WTC11 (cell line): ENCODE measurements around the gene TFF2. TPM values are rescaled to one million over a fixed set of nuclear protein-coding genes. Genes with fewer than 3 reads are reported as not detected.

ENCODE experiments used
- ATAC-seq: fragments of 200-7000 bp; cut with Tn5 transposase; 2 replicates; pipeline ENCODE4 v1.10.0; 2021; ENCODE audit warnings: mild to moderate bottlenecking, moderate library complexity
- CTCF ChIA-PET: fragments of 300-600 bp; sonication (Branson Sonifier 250); formaldehyde crosslinking; loops from one replicate; lab custom pipeline; 2021; ENCODE audit warnings: antibody characterized with exemption; lab: Charles Lee
- POLR2A ChIA-PET: fragments of 350-600 bp; sonication (Branson Sonifier 250); formaldehyde crosslinking; loops from one replicate; lab custom pipeline; 2021; ENCODE audit warnings: antibody characterized with exemption; lab: Charles Lee
- DNase-seq: peaks from one replicate; pipeline ENCODE4 v3.0.0; 2021; ENCODE audit warnings: low spot score
- H3K27ac Mint-ChIP-seq: 2 replicates; pipeline ENCODE4 v1.8.0; 2021; ENCODE audit warnings: mixed read lengths
- H3K27me3 Mint-ChIP-seq: 2 replicates; pipeline ENCODE4 v1.8.0; 2021; ENCODE audit warnings: low read depth, mild to moderate bottlenecking, moderate library complexity, mixed read lengths
- H3K36me3 Mint-ChIP-seq: 2 replicates; pipeline ENCODE4 v1.8.0; 2021; ENCODE audit warnings: mixed read lengths
- H3K4me1 Mint-ChIP-seq: 2 replicates; pipeline ENCODE4 v1.8.0; 2022; ENCODE audit warnings: mixed read lengths
- H3K4me3 Mint-ChIP-seq: 2 replicates; pipeline ENCODE4 v1.8.0; 2021; ENCODE audit warnings: mild to moderate bottlenecking, moderate library complexity, mixed read lengths
- H3K9me3 Mint-ChIP-seq: 2 replicates; pipeline ENCODE4 v1.8.0; 2021; ENCODE audit warnings: mixed read lengths
- CREM ChIP-seq: sonication (generic); formaldehyde crosslinking; IDR thresholded peaks from 2 replicates; pipeline ENCODE4 v1.8.1; 2022; ENCODE audit warnings: mild to moderate bottlenecking, missing genetic modification reagents, moderate library complexity
- E2F5 ChIP-seq: sonication (generic); formaldehyde crosslinking; IDR thresholded peaks from 2 replicates; pipeline ENCODE4 v1.8.1; 2022; ENCODE audit warnings: mild to moderate bottlenecking, moderate library complexity, missing genetic modification reagents
- ERG ChIP-seq: fragments of 250-450 bp; sonication (Bioruptor Pico); IDR thresholded peaks from 2 replicates; pipeline ENCODE4 v1.8.0; 2021; ENCODE audit warnings: mild to moderate bottlenecking
- ETV6 ChIP-seq: sonication (generic); formaldehyde crosslinking; IDR thresholded peaks from 2 replicates; pipeline ENCODE4 v1.8.1; 2022; ENCODE audit warnings: mild to moderate bottlenecking, missing genetic modification reagents
- FOXJ3 ChIP-seq: sonication (generic); formaldehyde crosslinking; IDR thresholded peaks from 2 replicates; pipeline ENCODE4 v1.9.0; 2021; ENCODE audit warnings: missing genetic modification reagents, mild to moderate bottlenecking, borderline replicate concordance
- FOXP1 ChIP-seq: sonication (generic); formaldehyde crosslinking; IDR thresholded peaks from 2 replicates; pipeline ENCODE4 v1.8.0; 2022; ENCODE audit warnings: missing genetic modification reagents, mild to moderate bottlenecking, moderate library complexity, borderline replicate concordance
- GABPB1 ChIP-seq: sonication (generic); formaldehyde crosslinking; IDR thresholded peaks from 2 replicates; pipeline ENCODE4 v1.8.1; 2023; ENCODE audit warnings: mild to moderate bottlenecking, missing genetic modification reagents
- IRF2 ChIP-seq: sonication (generic); formaldehyde crosslinking; IDR thresholded peaks from 2 replicates; pipeline ENCODE4 v1.8.0; 2022; ENCODE audit warnings: low read depth, missing genetic modification reagents, borderline replicate concordance
- MXD4 ChIP-seq: fragments of 250-450 bp; sonication (Bioruptor Pico); IDR thresholded peaks from 2 replicates; pipeline ENCODE4 v1.8.0; 2021; ENCODE audit warnings: mild to moderate bottlenecking, moderate library complexity, borderline replicate concordance
- NFATC4 ChIP-seq: fragments of 250-450 bp; sonication (Bioruptor Pico); IDR thresholded peaks from 2 replicates; pipeline ENCODE4 v1.9.0; 2021; ENCODE audit warnings: mild to moderate bottlenecking
- OVOL2 ChIP-seq: fragments of 250-450 bp; sonication (Bioruptor Pico); IDR thresholded peaks from 2 replicates; pipeline ENCODE4 v1.9.0; 2021; ENCODE audit warnings: mild to moderate bottlenecking, borderline replicate concordance
- PRRX2 ChIP-seq: fragments of 250-450 bp; sonication (Bioruptor Pico); IDR thresholded peaks from 2 replicates; pipeline ENCODE4 v1.8.0; 2021; ENCODE audit warnings: mild to moderate bottlenecking
- RELA ChIP-seq: sonication (generic); formaldehyde crosslinking; IDR thresholded peaks from 2 replicates; pipeline ENCODE4 v1.8.1; 2022; ENCODE audit warnings: missing genetic modification reagents, mild to moderate bottlenecking, borderline replicate concordance
- RORB ChIP-seq: fragments of 250-450 bp; sonication (Bioruptor Pico); IDR thresholded peaks from 2 replicates; pipeline ENCODE4 v1.9.0; 2021; ENCODE audit warnings: mild to moderate bottlenecking
- SMAD4 ChIP-seq: sonication (generic); formaldehyde crosslinking; IDR thresholded peaks from 2 replicates; pipeline ENCODE4 v1.8.0; 2022; ENCODE audit warnings: mild to moderate bottlenecking, missing genetic modification reagents
- SP1 ChIP-seq: sonication (generic); formaldehyde crosslinking; conservative IDR thresholded peaks from 2 replicates; pipeline ENCODE4 v1.8.1; 2022; ENCODE audit warnings: missing genetic modification reagents
- TEAD1 ChIP-seq: sonication (generic); formaldehyde crosslinking; IDR thresholded peaks from 2 replicates; pipeline ENCODE4 v1.8.0; 2022; ENCODE audit warnings: mild to moderate bottlenecking, missing genetic modification reagents
- TEAD4 ChIP-seq: sonication (generic); formaldehyde crosslinking; IDR thresholded peaks from 2 replicates; pipeline ENCODE4 v1.8.0; 2022; ENCODE audit warnings: mild to moderate bottlenecking, missing genetic modification reagents
- ZBTB21 ChIP-seq: sonication (generic); formaldehyde crosslinking; IDR thresholded peaks from 2 replicates; pipeline ENCODE4 v1.8.1; 2023; ENCODE audit warnings: mild to moderate bottlenecking, missing genetic modification reagents, borderline replicate concordance
- ZNF423 ChIP-seq: fragments of 250-450 bp; sonication (Bioruptor Pico); IDR thresholded peaks from 2 replicates; pipeline ENCODE4 v2.1.2; 2022; ENCODE audit warnings: mild to moderate bottlenecking, moderate library complexity
- total RNA-seq: library from RNA; stranded (reverse); gene quantifications from 3 replicates; pipeline ENCODE4 v1.2.3, GENCODE V29; 2021
- TF ChIP-seq, protein P1 (sequence below): sonication (generic); formaldehyde crosslinking; IDR thresholded peaks from 2 replicates; pipeline ENCODE4 v1.8.0; 2022; ENCODE audit warnings: mild to moderate bottlenecking, missing genetic modification reagents
- TF ChIP-seq, protein P2 (sequence below): sonication (generic); formaldehyde crosslinking; IDR thresholded peaks from 2 replicates; pipeline ENCODE4 v1.8.0; 2022; ENCODE audit warnings: mild to moderate bottlenecking, missing genetic modification reagents
- TF ChIP-seq, protein P3 (sequence below): fragments of 250-450 bp; sonication (Bioruptor Pico); IDR thresholded peaks from 2 replicates; pipeline ENCODE4 v1.9.0; 2021; ENCODE audit warnings: mild to moderate bottlenecking
- TF ChIP-seq, protein P4 (sequence below): fragments of 250-450 bp; sonication (Bioruptor Pico); IDR thresholded peaks from 2 replicates; pipeline ENCODE4 v2.1.2; 2022; ENCODE audit warnings: mild to moderate bottlenecking, moderate library complexity
- TF ChIP-seq, protein P5 (sequence below): sonication (generic); formaldehyde crosslinking; IDR thresholded peaks from 2 replicates; pipeline ENCODE4 v1.8.1; 2023; ENCODE audit warnings: mild to moderate bottlenecking, moderate library complexity, missing genetic modification reagents

The TFF2 gene
- total RNA-seq, 1 experiment from 2014 or later: 0.33 TPM

- peak; percentile 39 for ATAC-seq
- H3K9me3 Mint-ChIP-seq: no peaks in the 10 kb centered on the region
- POLR2A ChIA-PET: no interaction called here
Observed at GRCh38 chr21:42313501-42313969, 37.3 kb downstream of the TFF2 start.

GRCh38 chr21:42312626-42313104 is 38.1 kb downstream of the TFF2 start:
- H3K36me3 Mint-ChIP-seq: no peaks in the 10 kb centered on the region
- no peak overlapping the region for H3K27ac Mint-ChIP-seq
- no peak for DNase-seq
- ChIA-PET POLR2A (no interaction called here), CTCF (interaction anchor here (3.4 to 11.5 kb wide), 2 partner anchors 24 to 53 kb away, joined by 35 to 165 read pairs; no protein-coding TSS in a partner anchor)
- H3K9me3 Mint-ChIP-seq: no peaks in the 10 kb centered on the region
- no peak for TF ChIP-seq PRRX2 (CRISPR knock-in tag)
- TF ChIP-seq RORB (CRISPR knock-in tag): no peak
- no peak for TF ChIP-seq ZNF423 (CRISPR knock-in tag)
- no peak for TF ChIP-seq SMAD4 (CRISPR knock-in tag)
- TF ChIP-seq, protein P1, sequence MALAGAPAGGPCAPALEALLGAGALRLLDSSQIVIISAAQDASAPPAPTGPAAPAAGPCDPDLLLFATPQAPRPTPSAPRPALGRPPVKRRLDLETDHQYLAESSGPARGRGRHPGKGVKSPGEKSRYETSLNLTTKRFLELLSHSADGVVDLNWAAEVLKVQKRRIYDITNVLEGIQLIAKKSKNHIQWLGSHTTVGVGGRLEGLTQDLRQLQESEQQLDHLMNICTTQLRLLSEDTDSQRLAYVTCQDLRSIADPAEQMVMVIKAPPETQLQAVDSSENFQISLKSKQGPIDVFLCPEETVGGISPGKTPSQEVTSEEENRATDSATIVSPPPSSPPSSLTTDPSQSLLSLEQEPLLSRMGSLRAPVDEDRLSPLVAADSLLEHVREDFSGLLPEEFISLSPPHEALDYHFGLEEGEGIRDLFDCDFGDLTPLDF (CRISPR knock-in tag): no peak
- TF ChIP-seq GABPB1 (CRISPR knock-in tag): no peak
- TF ChIP-seq E2F5 (CRISPR knock-in tag): no peak
- TF ChIP-seq ETV6 (CRISPR knock-in tag): no peak
- TF ChIP-seq, protein P2, sequence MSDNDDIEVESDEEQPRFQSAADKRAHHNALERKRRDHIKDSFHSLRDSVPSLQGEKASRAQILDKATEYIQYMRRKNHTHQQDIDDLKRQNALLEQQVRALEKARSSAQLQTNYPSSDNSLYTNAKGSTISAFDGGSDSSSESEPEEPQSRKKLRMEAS (CRISPR knock-in tag): no peak
- TF ChIP-seq OVOL2 (CRISPR knock-in tag): no peak
- ATAC-seq: no peak
- peaks cover 6% of the 10 kb centered on the region for H3K27me3 Mint-ChIP-seq
- H3K4me1 Mint-ChIP-seq: peaks cover 59% of the 10 kb centered on the region
- no peak overlapping the region for H3K4me3 Mint-ChIP-seq

More at GRCh38 chr21:42313501-42313969, 37.3 kb downstream of the TFF2 start:
- Mint-ChIP-seq H3K4me3 (no peak overlapping the region), H3K4me1 (peaks cover 67% of the 10 kb centered on the region), H3K27me3 (peaks cover 6% of the 10 kb centered on the region), H3K27ac (peak overlapping the region; percentile 71; the same call in 1 of the 2 replicates), H3K36me3 (no peaks in the 10 kb centered on the region)
- CTCF ChIA-PET: interaction anchor here (11.5 kb wide), 1 partner anchor 24 kb away, joined by 165 read pairs; no protein-coding TSS in a partner anchor
- peak; percentile 64 for DNase-seq
- 0 out of 2 replicates have a peak, but pooled peaks have one; percentile 30 for TF ChIP-seq ZBTB21 (CRISPR knock-in tag)
- TF ChIP-seq NFATC4 (CRISPR knock-in tag): no peak
- 0 out of 2 replicates have a peak, but pooled peaks have one; percentile 30 for TF ChIP-seq SP1 (CRISPR knock-in tag)

DNA sequence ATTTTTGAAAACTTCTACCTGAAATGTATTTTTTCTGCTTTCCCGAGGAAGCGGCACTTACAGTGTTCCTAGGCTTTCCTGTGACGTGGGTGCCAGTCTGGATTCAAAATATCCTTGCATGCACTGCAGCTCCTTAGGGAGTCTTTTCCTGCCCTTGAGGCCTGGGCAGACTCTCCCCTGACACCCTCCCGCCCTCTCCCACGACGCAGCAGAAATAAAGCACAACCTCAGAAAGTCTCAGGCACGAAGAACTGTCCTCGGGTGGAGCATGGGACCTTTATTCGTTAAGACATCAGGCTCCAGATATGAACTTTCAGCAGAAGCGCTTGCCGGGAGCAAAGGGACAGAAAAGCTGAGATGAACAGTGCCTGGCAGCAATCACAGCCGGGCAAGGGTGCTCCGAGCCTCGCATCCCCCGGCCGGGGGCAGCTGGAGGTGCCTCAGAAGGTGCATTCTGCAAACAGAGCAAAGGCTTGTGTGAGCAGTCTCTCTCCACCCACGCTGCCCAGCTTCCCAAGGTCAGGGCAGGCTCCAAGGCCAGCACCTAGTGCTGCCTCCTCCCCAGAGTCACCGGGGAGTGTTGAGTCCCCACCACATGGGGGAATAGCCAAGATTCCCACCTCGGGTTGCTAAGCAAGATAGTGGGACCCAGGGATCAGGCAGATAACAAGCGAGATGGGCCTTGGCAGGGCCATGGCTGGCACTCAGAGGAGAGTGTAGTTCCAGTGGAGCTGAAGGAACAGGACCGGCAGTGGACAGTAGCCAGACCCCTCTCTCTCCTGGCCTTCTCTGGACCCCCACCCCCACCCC is 38.8 kb downstream of the TFF2 start:
- ATAC-seq: no peak

More for the DNA sequence above, 38.8 kb downstream of the TFF2 start:
- ChIA-PET POLR2A (no interaction called here), CTCF (interaction anchor here (1.2 to 11.5 kb wide), 6 partner anchors 15 to 138 kb away, joined by 4 to 165 read pairs (median 34); no protein-coding TSS in a partner anchor)
- no peak for DNase-seq
- H3K9me3 Mint-ChIP-seq: no peaks in the 10 kb centered on the region
- H3K27me3 Mint-ChIP-seq: peaks cover 6% of the 10 kb centered on the region
- TF ChIP-seq FOXJ3 (no peak), MXD4 (CRISPR knock-in tag) (no peak), TEAD1 (CRISPR knock-in tag) (no peak), TEAD4 (CRISPR knock-in tag) (no peak), IRF2 (CRISPR knock-in tag) (no peak), FOXP1 (CRISPR knock-in tag) (no peak), ERG (CRISPR knock-in tag) (no peak), RELA (CRISPR knock-in tag) (no peak), CREM (CRISPR knock-in tag) (no peak)
- TF ChIP-seq, protein P3, sequence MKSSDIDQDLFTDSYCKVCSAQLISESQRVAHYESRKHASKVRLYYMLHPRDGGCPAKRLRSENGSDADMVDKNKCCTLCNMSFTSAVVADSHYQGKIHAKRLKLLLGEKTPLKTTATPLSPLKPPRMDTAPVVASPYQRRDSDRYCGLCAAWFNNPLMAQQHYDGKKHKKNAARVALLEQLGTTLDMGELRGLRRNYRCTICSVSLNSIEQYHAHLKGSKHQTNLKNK (CRISPR knock-in tag): no peak
- TF ChIP-seq, protein P4, sequence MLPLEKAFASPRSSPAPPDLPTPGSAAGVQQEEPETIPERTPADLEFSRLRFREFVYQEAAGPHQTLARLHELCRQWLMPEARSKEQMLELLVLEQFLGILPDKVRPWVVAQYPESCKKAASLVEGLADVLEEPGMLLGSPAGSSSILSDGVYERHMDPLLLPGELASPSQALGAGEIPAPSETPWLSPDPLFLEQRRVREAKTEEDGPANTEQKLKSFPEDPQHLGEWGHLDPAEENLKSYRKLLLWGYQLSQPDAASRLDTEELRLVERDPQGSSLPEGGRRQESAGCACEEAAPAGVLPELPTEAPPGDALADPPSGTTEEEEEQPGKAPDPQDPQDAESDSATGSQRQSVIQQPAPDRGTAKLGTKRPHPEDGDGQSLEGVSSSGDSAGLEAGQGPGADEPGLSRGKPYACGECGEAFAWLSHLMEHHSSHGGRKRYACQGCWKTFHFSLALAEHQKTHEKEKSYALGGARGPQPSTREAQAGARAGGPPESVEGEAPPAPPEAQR (CRISPR knock-in tag): no peak
- TF ChIP-seq, protein P5, sequence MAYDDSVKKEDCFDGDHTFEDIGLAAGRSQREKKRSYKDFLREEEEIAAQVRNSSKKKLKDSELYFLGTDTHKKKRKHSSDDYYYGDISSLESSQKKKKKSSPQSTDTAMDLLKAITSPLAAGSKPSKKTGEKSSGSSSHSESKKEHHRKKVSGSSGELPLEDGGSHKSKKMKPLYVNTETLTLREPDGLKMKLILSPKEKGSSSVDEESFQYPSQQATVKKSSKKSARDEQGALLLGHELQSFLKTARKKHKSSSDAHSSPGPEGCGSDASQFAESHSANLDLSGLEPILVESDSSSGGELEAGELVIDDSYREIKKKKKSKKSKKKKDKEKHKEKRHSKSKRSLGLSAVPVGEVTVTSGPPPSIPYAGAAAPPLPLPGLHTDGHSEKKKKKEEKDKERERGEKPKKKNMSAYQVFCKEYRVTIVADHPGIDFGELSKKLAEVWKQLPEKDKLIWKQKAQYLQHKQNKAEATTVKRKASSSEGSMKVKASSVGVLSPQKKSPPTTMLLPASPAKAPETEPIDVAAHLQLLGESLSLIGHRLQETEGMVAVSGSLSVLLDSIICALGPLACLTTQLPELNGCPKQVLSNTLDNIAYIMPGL (CRISPR knock-in tag): no peak
- no peak overlapping the region for H3K4me3 Mint-ChIP-seq
- H3K36me3 Mint-ChIP-seq: no peaks in the 10 kb centered on the region
- H3K4me1 Mint-ChIP-seq: peaks cover 53% of the 10 kb centered on the region
- no peak overlapping the region for H3K27ac Mint-ChIP-seq
